Measurements from ENCODE around the gene HORMAD1.

DNA sequence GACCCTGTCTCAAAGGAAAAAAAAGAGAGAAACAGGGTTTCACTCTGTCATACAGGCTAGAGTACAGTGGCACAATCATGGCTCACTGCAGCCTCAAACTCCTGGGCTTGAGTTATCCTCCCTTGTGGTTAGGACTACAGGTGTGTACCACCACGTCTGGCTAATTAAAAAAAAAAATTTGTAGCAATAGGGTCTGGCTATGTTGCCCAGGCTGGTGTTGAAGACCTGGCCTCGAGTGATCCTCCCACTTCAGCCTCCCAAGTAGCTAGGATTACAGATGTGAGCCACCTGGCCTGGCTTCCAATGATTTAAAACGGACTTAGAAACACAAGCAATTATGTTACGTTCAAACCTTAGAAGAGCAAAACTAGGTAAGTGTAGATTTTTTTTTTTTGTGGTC lies 45.8 kb downstream of the HORMAD1 start:
- TF ChIP-seq, protein P1, sequence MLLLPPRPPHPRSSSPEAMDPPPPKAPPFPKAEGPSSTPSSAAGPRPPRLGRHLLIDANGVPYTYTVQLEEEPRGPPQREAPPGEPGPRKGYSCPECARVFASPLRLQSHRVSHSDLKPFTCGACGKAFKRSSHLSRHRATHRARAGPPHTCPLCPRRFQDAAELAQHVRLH (tag by site-specific recombination; IDR thresholded peaks at IDR 0.05) = no peak
- TF ChIP-seq ZBTB26 (tag by site-specific recombination; optimal IDR thresholded peaks at IDR 0.05) (no peak), YY1 (tag by site-specific recombination; IDR thresholded peaks at IDR 0.05) (no peak)

Measured in HEK293 (cell line).